ENCODE data around the gene CYTH1. TPM values are rescaled to one million over a fixed set of nuclear protein-coding genes. Genes with fewer than 3 reads are reported as not detected.

The CYTH1 gene
- total RNA-seq, 1 donor = 21.4 TPM

GRCh38 chr17:78791840-78792709, 10.0 kb upstream of the CYTH1 start:
- Histone ChIP-seq H3K79me2 (ENCODE audit: insufficient read depth, low read length) (peaks cover 3% of the 10 kb centered on the region), H4K20me1 (ENCODE audit: insufficient read depth, low read length) (no peaks in the 10 kb centered on the region), H3K4me1 (ENCODE audit: insufficient read depth, low read length) (peaks cover 22% of the 10 kb centered on the region), H3K27ac (ENCODE audit: low read depth, low read length) (peak overlapping the region; percentile 20), H3K4me3 (ENCODE audit: insufficient read depth, low read length) (no peak overlapping the region), H3K27me3 (ENCODE audit: insufficient read depth, low read length) (no peaks in the 10 kb centered on the region), H2AFZ (ENCODE audit: low read length) (no peak overlapping the region), H3K4me2 (ENCODE audit: insufficient read depth, low read length) (no peak overlapping the region), H3K36me3 (ENCODE audit: insufficient read depth, low read length) (peaks cover 29% of the 10 kb centered on the region), H3K9me3 (ENCODE audit: low read depth, low read length) (no peaks in the 10 kb centered on the region)
- no peak for DNase-seq (ENCODE audit: insufficient read length, low spot score, missing footprints)
- TF ChIP-seq CTCF (IDR thresholded peaks at IDR 0.05; ENCODE audit: extremely low read depth, low read depth, low read length) = no peak

- Histone ChIP-seq H3K36me3 (ENCODE audit: insufficient read depth, low read length) (peaks cover 14% of the 10 kb centered on the region), H3K4me2 (ENCODE audit: insufficient read depth, low read length) (no peak overlapping the region), H3K4me1 (ENCODE audit: insufficient read depth, low read length) (peaks cover 22% of the 10 kb centered on the region), H2AFZ (ENCODE audit: low read length) (no peak overlapping the region), H4K20me1 (ENCODE audit: insufficient read depth, low read length) (no peaks in the 10 kb centered on the region), H3K27ac (ENCODE audit: low read depth, low read length) (no peak overlapping the region), H3K79me2 (ENCODE audit: insufficient read depth, low read length) (no peaks in the 10 kb centered on the region), H3K9me3 (ENCODE audit: low read depth, low read length) (no peaks in the 10 kb centered on the region), H3K27me3 (ENCODE audit: insufficient read depth, low read length) (no peaks in the 10 kb centered on the region), H3K4me3 (ENCODE audit: insufficient read depth, low read length) (no peak overlapping the region)
- no peak for DNase-seq (ENCODE audit: insufficient read length, low spot score, missing footprints)
- TF ChIP-seq CTCF (IDR thresholded peaks at IDR 0.05; ENCODE audit: extremely low read depth, low read depth, low read length) = no peak
Measured at GRCh38 chr17:78790552-78790951, 8.5 kb upstream of the CYTH1 start.

GRCh38 chr17:78789663-78790181, 7.6 kb upstream of the CYTH1 start:
- Histone ChIP-seq H4K20me1 (ENCODE audit: insufficient read depth, low read length) (no peaks in the 10 kb centered on the region), H3K4me2 (ENCODE audit: insufficient read depth, low read length) (no peak overlapping the region), H3K4me1 (ENCODE audit: insufficient read depth, low read length) (peaks cover 22% of the 10 kb centered on the region), H3K4me3 (ENCODE audit: insufficient read depth, low read length) (no peak overlapping the region), H3K27me3 (ENCODE audit: insufficient read depth, low read length) (no peaks in the 10 kb centered on the region), H3K27ac (ENCODE audit: low read depth, low read length) (no peak overlapping the region), H3K79me2 (ENCODE audit: insufficient read depth, low read length) (no peaks in the 10 kb centered on the region), H3K36me3 (ENCODE audit: insufficient read depth, low read length) (peaks cover 7% of the 10 kb centered on the region), H3K9me3 (ENCODE audit: low read depth, low read length) (no peaks in the 10 kb centered on the region), H2AFZ (ENCODE audit: low read length) (no peak overlapping the region)
- no peak for TF ChIP-seq CTCF (IDR thresholded peaks at IDR 0.05; ENCODE audit: extremely low read depth, low read depth, low read length)
- DNase-seq (ENCODE audit: insufficient read length, low spot score, missing footprints) = no peak

- no peak for DNase-seq (ENCODE audit: insufficient read length, low spot score, missing footprints)
- Histone ChIP-seq H3K4me3 (ENCODE audit: insufficient read depth, low read length) (no peak overlapping the region), H2AFZ (ENCODE audit: low read length) (no peak overlapping the region), H3K9me3 (ENCODE audit: low read depth, low read length) (no peaks in the 10 kb centered on the region), H3K4me1 (ENCODE audit: insufficient read depth, low read length) (peaks cover 22% of the 10 kb centered on the region), H4K20me1 (ENCODE audit: insufficient read depth, low read length) (no peaks in the 10 kb centered on the region), H3K36me3 (ENCODE audit: insufficient read depth, low read length) (peaks cover 7% of the 10 kb centered on the region), H3K79me2 (ENCODE audit: insufficient read depth, low read length) (no peaks in the 10 kb centered on the region), H3K27me3 (ENCODE audit: insufficient read depth, low read length) (no peaks in the 10 kb centered on the region), H3K4me2 (ENCODE audit: insufficient read depth, low read length) (no peak overlapping the region), H3K27ac (ENCODE audit: low read depth, low read length) (no peak overlapping the region)
- TF ChIP-seq CTCF (IDR thresholded peaks at IDR 0.05; ENCODE audit: extremely low read depth, low read depth, low read length) = no peak
Measured at GRCh38 chr17:78789149-78789662, 7.1 kb upstream of the CYTH1 start.
